ENCODE results near the gene CD200R1.

CD200R1 gene

GRCh38 chr3:112931736-112932521 lies 43.0 kb downstream of the CD200R1 start:
- TF ChIP-seq FOXP2 (optimal IDR thresholded peaks at IDR 0.05; ENCODE audit: borderline replicate concordance, extremely low read depth, extremely low read length, insufficient read depth) (no peak), POLR2AphosphoS5 (IDR thresholded peaks at IDR 0.05; ENCODE audit: low read depth, low read length) (no peak), SIN3A (IDR thresholded peaks at IDR 0.05; ENCODE audit: borderline replicate concordance, insufficient read depth, low read length) (no peak), TAF1 (IDR thresholded peaks at IDR 0.05; ENCODE audit: borderline replicate concordance, insufficient read depth, low read length) (no peak), REST (IDR thresholded peaks at IDR 0.05; ENCODE audit: insufficient read depth in 1 of 2, low read depth in 2 of 2, low read length in 2 of 2) (no peak)

GRCh38 chr3:112930771-112931170 lies 44.1 kb downstream of the CD200R1 start:
- TF ChIP-seq SIN3A (IDR thresholded peaks at IDR 0.05; ENCODE audit: borderline replicate concordance, insufficient read depth, low read length) = no peak
- TF ChIP-seq TAF1 (IDR thresholded peaks at IDR 0.05; ENCODE audit: borderline replicate concordance, insufficient read depth, low read length) = no peak
- TF ChIP-seq POLR2AphosphoS5 (IDR thresholded peaks at IDR 0.05; ENCODE audit: low read depth, low read length) = no peak
- TF ChIP-seq REST (IDR thresholded peaks at IDR 0.05; ENCODE audit: insufficient read depth in 1 of 2, low read depth in 2 of 2, low read length in 2 of 2) = no peak
- no peak for TF ChIP-seq FOXP2 (optimal IDR thresholded peaks at IDR 0.05; ENCODE audit: borderline replicate concordance, extremely low read depth, extremely low read length, insufficient read depth)

- no peak for TF ChIP-seq TAF1 (IDR thresholded peaks at IDR 0.05; ENCODE audit: borderline replicate concordance, insufficient read depth, low read length)
- TF ChIP-seq REST (IDR thresholded peaks at IDR 0.05; ENCODE audit: insufficient read depth in 1 of 2, low read depth in 2 of 2, low read length in 2 of 2) = no peak
- no peak for TF ChIP-seq POLR2AphosphoS5 (IDR thresholded peaks at IDR 0.05; ENCODE audit: low read depth, low read length)
- no peak for TF ChIP-seq FOXP2 (optimal IDR thresholded peaks at IDR 0.05; ENCODE audit: borderline replicate concordance, extremely low read depth, extremely low read length, insufficient read depth)
- TF ChIP-seq SIN3A (IDR thresholded peaks at IDR 0.05; ENCODE audit: borderline replicate concordance, insufficient read depth, low read length) = no peak
These were observed 48.9 kb downstream of the CD200R1 start for GRCh38 chr3:112925969-112926368.

GRCh38 chr3:112925560-112925959 lies 49.3 kb downstream of the CD200R1 start:
- no peak for TF ChIP-seq FOXP2 (optimal IDR thresholded peaks at IDR 0.05; ENCODE audit: borderline replicate concordance, extremely low read depth, extremely low read length, insufficient read depth)
- TF ChIP-seq SIN3A (IDR thresholded peaks at IDR 0.05; ENCODE audit: borderline replicate concordance, insufficient read depth, low read length) = no peak
- TF ChIP-seq REST (IDR thresholded peaks at IDR 0.05; ENCODE audit: insufficient read depth in 1 of 2, low read depth in 2 of 2, low read length in 2 of 2) = no peak
- no peak for TF ChIP-seq TAF1 (IDR thresholded peaks at IDR 0.05; ENCODE audit: borderline replicate concordance, insufficient read depth, low read length)
- no peak for TF ChIP-seq POLR2AphosphoS5 (IDR thresholded peaks at IDR 0.05; ENCODE audit: low read depth, low read length)

All from PFSK-1 (cell line).